Sigmoid colon (tissue), 7 donors: ENCODE data around the gene SOX4. TPM values are rescaled to one million over a fixed set of nuclear protein-coding genes. Genes with fewer than 3 reads are reported as not detected.
"Not testable (repeated sequence)": the region's sequence is repeated elsewhere in the genome, so short reads cannot be mapped to it uniquely, and the experiment has no call there.

Experiments
- DNase-seq: peaks from one replicate; pipeline ENCODE4 v3.0.0-alpha.2; 2019
- H3K27ac ChIP-seq, 4 donors: fragments of 200-600 bp; sonication (generic); one replicate each; pipeline ENCODE4 v1.5.1; 2016 to 2019; ENCODE audit warnings: mild to moderate bottlenecking in 1 of 4
- H3K27me3 ChIP-seq, 3 donors: fragments of 200-600 bp; sonication (generic); one replicate each; pipeline ENCODE4 v1.5.1; 2019; ENCODE audit warnings: mild to moderate bottlenecking in 1 of 3
- H3K36me3 ChIP-seq, 4 donors: fragments of 200-600 bp; sonication (generic); one replicate each; pipeline ENCODE4 v1.5.1; 2016 to 2019
- H3K4me1 ChIP-seq, 4 donors: fragments of 200-600 bp; sonication (generic); one replicate each; pipeline ENCODE4 v1.5.1; 2017 to 2019
- H3K4me3 ChIP-seq, 4 donors: fragments of 200-600 bp; sonication (generic); one replicate each; pipeline ENCODE4 v1.5.1; 2017 to 2019; ENCODE audit warnings: mild to moderate bottlenecking in 2 of 4, moderate library complexity in 1 of 4
- H3K9me3 ChIP-seq, 4 donors: fragments of 200-600 bp in 3 of 4; sonication (generic) in 3 of 4; one replicate each; pipeline versions ENCODE4 v1.5.1 to v1.6.1; 2013 to 2019
- CTCF ChIP-seq, 4 experiments: fragments of 450-650 bp in 3 of 4; fragments of 200-600 bp in 1 of 4; IDR thresholded peaks; one replicate each; pipeline ENCODE4 v1.5.1; 2016 to 2019; ENCODE audit warnings: antibody characterized with exemption in 4 of 4, mild to moderate bottlenecking in 3 of 4, moderate library complexity in 2 of 4
- EP300 ChIP-seq, 4 donors: sonication (generic); formaldehyde crosslinking; IDR thresholded peaks; one replicate each; pipeline ENCODE4 v1.6.1; 2017; ENCODE audit warnings: antibody characterized with exemption in 4 of 4
- POLR2A ChIP-seq, 2 donors: fragments of 450-650 bp; IDR thresholded peaks; one replicate each; pipeline ENCODE4 v1.6.1; 2016; ENCODE audit warnings: antibody characterized with exemption in 2 of 2, mild to moderate bottlenecking in 2 of 2, moderate library complexity in 2 of 2
- POLR2AphosphoS5 ChIP-seq, 4 donors: sonication (generic); formaldehyde crosslinking; IDR thresholded peaks; one replicate each; pipeline ENCODE4 v1.6.1; 2017; ENCODE audit warnings: antibody characterized with exemption in 4 of 4
- WGBS, 2 donors: extraction: QIAGEN DNeasy Blood & Tissue Kit; methylation state at CpG; one replicate each; pipeline ENCODE4 v1.1.7; 2013; 5-methylcytosine and 5-hydroxymethylcytosine counted together
- intact Hi-C: fragments of 100-400 bp; cut with DNase I; formaldehyde crosslinking; loops from one replicate; pipeline ENCODE4 v1.15.1; 2023
- polyA plus RNA-seq, 3 donors: library from polyadenylated mRNA; stranded (reverse); fragments of 200-250 nt; gene quantifications; one replicate each; pipeline ENCODE4 v1.2.3, GENCODE V29; 2013
- total RNA-seq, 4 donors: library from RNA; depleted of rRNA; stranded (reverse); fragments of >200 nt; gene quantifications; one replicate each; pipeline ENCODE4 v1.1.0, GENCODE V29; 2016
- donor health status: healthy with polysubstance abuse.
- donor health status: Bipolar disorder and iron deficiency.
- donor health status: healthy.

The SOX4 gene
- total RNA-seq (1 to 10 TPM; 3.9 to 8.8 (median 6.5) TPM), polyA plus RNA-seq (10 to 100 TPM in 1 of 3 donors, 1 to 10 TPM in 2; 5.4 to 12.4 (median 6.2) TPM)

- Histone ChIP-seq H3K4me3 (peak within 1 kb of the TSS; percentile 60 to 94 (median 74)), H3K36me3 (no peaks in the 10 kb centered on the region), H3K9me3 (no peaks in the 10 kb centered on the region), H3K4me1 (peaks cover 0 to 19% (median 14%) of the 10 kb centered on the region in 4 donors), H3K27me3 (no peaks in the 10 kb centered on the region), H3K27ac (peak within 1 kb of the TSS; percentile 87 to 98 (median 94))
- intact Hi-C loops: loop anchor here (5.0 to 10.0 kb wide), 3 partner anchors 291 to 1759 kb away; partner anchors contain the start of gene ID4
- DNase-seq: peak; percentile 96
- 0 to 1% methylated on average over 19 of the region's 19 CpGs for WGBS, 2 donors
- TF ChIP-seq CTCF (IDR thresholded peaks at IDR 0.05) (no peak), POLR2A (IDR thresholded peaks at IDR 0.05) (peak; percentile 31 to 71), POLR2AphosphoS5 (IDR thresholded peaks at IDR 0.05) (peak; percentile 81 to 99 (median 88)), EP300 (IDR thresholded peaks at IDR 0.05) (no peak)
Observed at GRCh38 chr6:21593412-21593926, at the start of gene SOX4. TSS of gene SOX4 (plus strand) at chr6:21593751. CDS start at chr6:21594535, 784 bp downstream.

GRCh38 chr6:21552286-21552685 is 41.3 kb upstream of the SOX4 start:
- H3K4me3 ChIP-seq, H3K9me3 ChIP-seq, H3K4me1 ChIP-seq, DNase-seq, H3K27me3 ChIP-seq, intact Hi-C loops, H3K36me3 ChIP-seq, H3K27ac ChIP-seq: not testable (repeated sequence)
- 89 to 93% methylated on average over 27 of the region's 27 CpGs for WGBS, 2 donors

GRCh38 chr6:21554286-21554685 is 39.3 kb upstream of the SOX4 start:
- WGBS, 2 donors: 74 to 95% methylated on average over 5 of the region's 5 CpGs
- H3K27me3 ChIP-seq: no peaks in the 10 kb centered on the region
- no peak overlapping the region for H3K4me3 ChIP-seq
- no peaks in the 10 kb centered on the region for H3K4me1 ChIP-seq
- intact Hi-C loops: no loop called here
- no peak overlapping the region for H3K27ac ChIP-seq
- DNase-seq: no peak
- no peaks in the 10 kb centered on the region for H3K36me3 ChIP-seq
- no peaks in the 10 kb centered on the region for H3K9me3 ChIP-seq
- no peak for TF ChIP-seq CTCF (IDR thresholded peaks at IDR 0.05)
- TF ChIP-seq POLR2AphosphoS5 (IDR thresholded peaks at IDR 0.05): no peak
- TF ChIP-seq EP300 (IDR thresholded peaks at IDR 0.05): no peak
- no peak for TF ChIP-seq POLR2A (IDR thresholded peaks at IDR 0.05)

- Histone ChIP-seq H3K27ac (no peak overlapping the region), H3K27me3 (no peaks in the 10 kb centered on the region), H3K4me3 (no peak overlapping the region), H3K4me1 (no peaks in the 10 kb centered on the region), H3K9me3 (no peaks in the 10 kb centered on the region), H3K36me3 (no peaks in the 10 kb centered on the region)
- WGBS, 2 donors: 72 to 86% methylated on average over 5 of the region's 5 CpGs
- DNase-seq: no peak
- intact Hi-C loops: no loop called here
- no peak for TF ChIP-seq EP300 (IDR thresholded peaks at IDR 0.05)
- no peak for TF ChIP-seq POLR2AphosphoS5 (IDR thresholded peaks at IDR 0.05)
- no peak for TF ChIP-seq CTCF (IDR thresholded peaks at IDR 0.05)
- TF ChIP-seq POLR2A (IDR thresholded peaks at IDR 0.05): no peak
Observed at GRCh38 chr6:21555197-21555596, 38.4 kb upstream of the SOX4 start.

GRCh38 chr6:21556511-21556910 is 37.0 kb upstream of the SOX4 start:
- H3K27me3 ChIP-seq: no peaks in the 10 kb centered on the region
- H3K4me1 ChIP-seq: no peaks in the 10 kb centered on the region
- WGBS, 2 donors: 92 to 93% methylated on average over 6 of the region's 6 CpGs
- TF ChIP-seq CTCF (IDR thresholded peaks at IDR 0.05): no peak
- no peak for TF ChIP-seq EP300 (IDR thresholded peaks at IDR 0.05)
- no peak for TF ChIP-seq POLR2AphosphoS5 (IDR thresholded peaks at IDR 0.05)
- no peak for TF ChIP-seq POLR2A (IDR thresholded peaks at IDR 0.05)
- no peaks in the 10 kb centered on the region for H3K36me3 ChIP-seq
- no peak overlapping the region for H3K27ac ChIP-seq
- no peak for DNase-seq
- no peak overlapping the region for H3K4me3 ChIP-seq
- no peaks in the 10 kb centered on the region for H3K9me3 ChIP-seq
- intact Hi-C loops: no loop called here
